NCI-H2196 treated with DMSO at 0.1 percent for 48 hours (cell line): Measurements from ENCODE around the gene EMX1.

Experiments used
- DNase-seq: peaks from one replicate; lab custom pipeline; 2025; ENCODE audit not compliant: unreplicated experiment; lab: John Stamatoyannopoulos, UW

Gene EMX1

DNA sequence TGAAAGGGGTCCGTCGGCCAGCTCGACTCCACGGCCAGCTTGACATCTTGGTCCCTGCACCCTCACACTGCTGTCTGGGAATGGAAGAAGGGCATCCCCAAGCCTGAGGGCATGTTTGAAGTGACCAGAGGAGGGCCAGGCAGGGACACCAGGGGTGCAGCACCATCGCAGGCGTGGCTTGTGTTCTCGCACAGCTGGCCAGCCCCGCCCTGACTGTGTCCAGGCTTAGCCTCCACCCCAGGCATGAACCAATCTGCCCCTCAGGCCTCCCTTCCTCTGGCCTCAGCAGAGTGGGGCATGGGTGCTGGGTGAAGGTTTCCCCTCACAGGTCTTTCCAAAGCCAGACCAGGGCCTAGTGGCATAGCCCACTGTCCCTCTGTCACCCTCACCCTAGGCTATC, 25.0 kb downstream of the EMX1 start:
- no peak for DNase-seq

DNA sequence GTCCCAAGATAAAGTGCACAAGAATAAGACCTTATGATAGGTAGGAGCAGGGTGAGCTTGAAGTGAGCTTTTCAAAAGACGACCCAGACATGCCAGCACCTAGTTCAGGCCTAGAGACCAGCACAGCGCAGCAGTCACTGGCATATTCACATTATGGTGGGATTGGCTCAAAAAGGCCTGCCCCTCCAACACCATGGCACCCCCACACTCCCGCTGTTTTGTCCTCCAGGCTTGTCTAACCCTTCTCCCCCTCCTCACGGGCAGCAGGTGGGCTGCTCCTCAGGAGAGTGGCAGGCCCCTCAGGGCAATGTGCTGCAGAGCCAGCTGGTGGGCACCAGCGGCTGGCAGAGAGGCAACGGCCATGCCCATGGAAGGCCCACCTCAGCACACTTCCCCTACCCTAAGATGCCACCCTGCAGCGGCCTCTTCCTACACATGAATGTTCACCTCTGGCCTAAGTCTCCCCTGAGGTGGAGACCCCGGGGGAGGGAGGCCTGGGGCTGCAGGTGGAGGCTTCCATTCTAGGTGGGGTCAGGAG, 25.6 kb downstream of the EMX1 start:
- DNase-seq: no peak

DNA sequence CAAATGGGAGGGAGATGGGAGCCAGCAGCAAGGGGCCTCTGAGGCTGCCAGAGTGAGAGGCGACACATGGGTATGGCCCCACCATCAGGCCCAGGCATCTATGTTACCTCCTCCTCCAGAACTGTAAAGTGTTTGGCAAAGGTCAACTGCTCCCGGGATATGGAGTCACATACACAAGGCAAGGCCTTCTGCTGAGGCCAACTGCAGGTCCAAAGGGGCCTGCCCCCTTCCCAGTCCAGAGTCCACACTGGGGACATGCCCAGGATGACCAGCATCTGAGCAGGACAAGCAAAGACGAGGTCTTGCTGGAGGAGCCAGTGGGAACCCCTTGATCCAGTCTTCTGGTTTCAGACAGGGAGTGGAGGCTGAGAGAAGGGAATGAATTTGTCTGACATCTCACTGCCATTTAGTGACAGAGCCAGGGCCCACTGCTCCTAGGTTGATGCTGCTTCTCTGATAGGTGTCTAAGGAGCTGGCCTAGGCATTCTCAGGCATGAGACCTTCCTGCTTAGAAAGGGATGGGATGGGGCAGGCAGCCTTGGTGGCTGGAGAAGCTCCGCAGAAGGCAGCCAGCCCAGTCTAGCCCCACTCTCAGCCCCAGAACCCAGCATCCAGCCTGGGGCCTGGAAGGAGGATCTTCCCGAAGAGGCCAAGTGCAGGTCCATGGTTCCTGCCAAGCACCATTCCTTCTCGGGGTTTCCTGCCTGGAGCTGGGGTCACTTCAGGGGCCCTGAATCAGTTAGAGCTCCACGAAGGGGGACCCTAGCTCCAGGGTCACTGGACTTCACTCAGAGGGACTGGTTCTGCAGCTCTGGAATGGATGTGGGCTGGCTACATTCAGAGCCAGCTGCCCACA, 26.4 kb downstream of the EMX1 start:
- no peak for DNase-seq

DNA sequence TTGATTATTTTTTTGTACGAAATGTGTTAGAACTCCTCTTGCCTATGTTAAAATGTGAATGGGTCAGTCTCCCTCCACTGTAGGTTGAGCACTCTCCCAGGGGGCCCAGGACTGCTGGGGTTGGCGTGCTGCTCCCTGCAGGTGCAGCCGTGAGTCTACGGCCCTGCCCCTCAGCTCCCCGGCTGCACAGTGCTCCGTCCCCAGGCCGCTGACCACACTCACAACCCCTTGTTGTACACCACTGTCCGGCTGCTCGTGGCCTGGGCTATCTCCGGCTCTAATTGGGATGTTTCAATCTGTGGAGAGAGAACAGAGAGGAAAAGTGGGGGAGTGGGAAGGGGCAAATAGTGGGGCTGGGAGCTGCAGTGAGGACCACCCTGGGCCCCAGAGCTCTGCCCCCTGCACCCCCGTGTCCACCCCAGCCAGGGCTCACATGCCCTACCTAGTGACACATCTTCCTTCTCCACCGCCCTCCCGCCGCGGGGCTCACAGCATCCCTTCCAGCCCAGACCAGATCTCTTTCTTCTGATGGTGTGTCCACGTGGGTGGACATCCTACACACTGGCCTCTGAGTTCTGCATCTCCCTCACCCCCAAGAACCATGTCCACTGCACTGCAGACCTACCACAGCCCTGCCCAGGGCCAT, 27.6 kb downstream of the EMX1 start:
- no peak for DNase-seq

DNA sequence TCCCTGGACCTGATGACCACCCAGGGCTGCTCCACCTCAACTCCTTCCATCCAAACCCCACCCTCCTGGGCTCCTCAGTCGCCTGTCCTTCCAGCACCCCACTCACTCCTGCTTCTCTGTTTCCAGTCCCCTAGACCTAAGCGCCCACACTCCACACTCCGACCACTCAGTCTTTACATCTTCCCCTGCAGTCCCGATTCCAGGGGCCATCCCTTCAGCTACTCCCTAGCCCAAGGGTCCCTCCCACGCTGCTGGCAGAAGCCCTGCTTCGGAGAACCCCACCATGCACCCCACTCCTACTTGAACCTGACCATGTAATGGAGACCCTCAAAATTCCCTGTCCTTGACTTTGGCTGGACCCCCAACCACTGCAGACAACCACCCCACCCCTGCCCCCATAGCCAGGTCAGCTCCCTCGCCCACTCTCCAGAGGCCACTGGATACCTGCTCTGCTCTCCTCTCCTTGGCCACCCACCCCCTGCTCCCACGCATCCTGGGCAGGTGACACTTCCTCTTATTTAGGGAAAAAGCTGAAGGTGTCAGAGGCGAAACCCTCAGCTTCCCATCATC, 28.2 kb downstream of the EMX1 start:
- DNase-seq: no peak

DNA sequence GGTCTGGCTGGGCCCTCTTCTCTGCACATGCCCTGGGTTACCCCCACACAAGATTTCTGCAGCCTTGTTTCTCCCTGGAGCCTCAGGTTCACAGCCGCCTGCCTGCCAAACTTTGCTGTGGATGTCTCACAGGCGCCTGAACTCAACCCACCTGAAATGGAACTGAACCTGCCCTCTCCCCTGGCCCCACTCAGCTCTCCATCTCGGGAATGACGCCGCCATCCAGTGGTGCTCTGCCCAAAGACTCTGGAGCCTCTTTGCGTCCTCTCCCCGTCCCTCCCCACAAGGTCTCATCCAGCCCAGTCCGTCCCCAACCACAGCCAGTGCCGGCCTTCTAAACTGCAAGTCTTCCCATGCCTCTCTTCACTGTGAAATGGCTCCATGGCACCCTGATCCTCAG, 29.1 kb downstream of the EMX1 start:
- no peak for DNase-seq

DNA sequence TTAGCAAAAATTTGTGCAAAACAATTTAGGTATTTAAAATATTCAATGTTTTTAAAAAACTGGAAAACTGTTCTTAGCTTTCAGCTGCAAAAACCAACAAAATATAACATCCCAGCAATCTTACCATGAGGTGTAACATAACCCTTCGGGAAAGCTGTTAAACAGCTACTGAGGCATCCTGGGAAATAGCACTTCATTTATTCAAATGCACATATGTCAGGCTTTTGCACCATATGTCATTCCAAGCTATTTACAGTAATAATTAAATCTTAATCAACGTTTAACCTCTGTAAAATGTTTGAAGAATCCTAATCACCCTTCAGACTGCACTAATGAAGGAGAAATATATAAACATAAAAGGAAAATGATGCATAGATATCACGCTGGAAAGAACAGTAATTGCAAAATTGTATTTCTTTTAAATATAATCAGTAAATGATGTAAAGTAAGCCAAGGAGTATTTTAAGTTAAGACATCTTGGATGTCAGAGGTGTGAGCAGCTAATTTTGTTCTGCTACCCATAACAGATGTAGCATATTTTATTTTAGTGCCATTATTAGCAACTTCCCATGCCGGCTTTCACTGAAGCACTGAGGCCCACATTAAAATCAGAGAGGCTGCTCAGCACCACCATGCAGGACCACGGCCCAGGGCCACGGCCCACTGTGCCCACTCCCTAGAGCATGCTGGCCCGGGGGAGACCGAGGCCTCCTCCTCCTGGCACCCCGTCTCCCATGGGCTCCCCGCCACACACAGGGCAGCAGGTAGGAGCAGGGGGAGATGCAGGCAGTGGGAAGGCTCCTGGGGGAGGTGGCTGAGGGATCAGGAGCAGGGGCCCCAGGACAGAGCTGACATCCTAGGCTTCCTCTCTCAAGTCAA, 30.9 kb downstream of the EMX1 start:
- no peak for DNase-seq

DNA sequence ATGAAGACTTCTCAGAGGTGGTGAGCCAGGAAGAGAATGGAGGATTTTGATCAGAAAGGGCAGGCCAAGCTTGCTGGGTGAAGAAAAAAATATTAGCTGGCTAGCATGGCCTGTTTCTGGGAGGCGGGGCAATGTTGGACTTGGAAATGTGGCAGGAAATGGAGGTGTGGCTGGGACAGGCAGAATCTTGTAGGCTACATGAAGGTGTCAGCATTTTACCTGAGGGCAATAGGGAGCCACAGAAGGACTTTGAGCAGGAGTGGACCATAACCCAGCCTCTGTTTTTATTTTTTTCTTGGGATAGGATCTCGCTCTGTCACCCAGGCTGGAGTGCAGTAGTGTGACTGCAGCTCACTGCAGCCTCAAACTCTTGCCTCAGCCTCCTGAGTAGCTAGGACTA, 31.7 kb downstream of the EMX1 start:
- DNase-seq: no peak

DNA sequence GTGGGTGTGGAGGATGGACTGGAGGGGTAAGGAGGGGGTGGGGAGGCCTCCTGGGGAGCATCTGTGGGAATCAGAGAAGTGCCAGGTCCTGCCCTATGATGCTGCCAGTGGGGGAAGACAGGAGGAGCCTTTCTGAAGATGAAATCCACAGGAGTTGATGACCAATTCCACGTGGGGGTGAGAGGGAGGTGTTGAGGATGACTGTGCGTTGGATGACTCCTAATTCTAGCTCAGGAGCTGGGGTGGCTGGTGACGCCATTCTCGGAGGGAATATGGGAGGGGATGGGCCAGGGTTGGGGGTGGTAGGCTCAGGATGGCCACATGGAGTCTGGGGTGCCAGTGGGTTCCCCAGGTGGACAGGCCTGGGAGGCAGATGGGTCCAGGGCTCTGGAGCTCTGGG, 32.3 kb downstream of the EMX1 start:
- no peak for DNase-seq

DNA sequence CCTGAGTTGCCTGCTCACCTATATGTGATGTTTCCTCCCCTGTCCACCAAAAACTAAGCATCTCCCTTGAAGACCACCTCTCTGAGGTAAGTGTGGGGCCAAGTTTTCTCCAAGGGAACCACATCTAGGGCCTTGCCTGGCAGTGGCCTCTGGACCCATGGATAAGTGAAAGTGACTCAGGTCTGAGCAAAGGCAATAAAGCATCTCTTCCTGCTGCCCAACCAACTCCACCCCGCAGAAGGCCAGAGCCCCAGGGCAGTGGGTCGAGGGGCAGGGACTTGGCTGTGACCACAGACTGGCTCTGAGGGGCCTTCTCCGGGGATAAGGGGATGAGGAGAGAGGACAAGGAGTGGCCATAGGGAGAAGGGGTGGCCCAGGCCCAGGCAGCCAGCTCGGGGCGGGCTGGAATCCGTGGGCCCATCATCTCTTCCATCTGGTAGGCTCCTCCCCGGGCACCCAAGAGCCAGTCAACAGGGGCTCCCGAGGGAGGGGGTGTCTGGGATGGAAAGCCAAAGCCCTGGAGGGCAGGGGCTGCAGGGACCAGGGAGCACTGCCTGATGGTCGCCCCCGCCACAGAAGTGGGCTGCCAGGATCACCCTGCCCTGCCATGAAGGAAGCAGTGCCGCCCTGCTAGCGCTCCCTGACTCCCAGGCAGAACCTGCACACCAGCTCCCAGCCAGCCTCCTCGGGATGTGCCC, 33.4 kb downstream of the EMX1 start:
- DNase-seq: no peak

DNA sequence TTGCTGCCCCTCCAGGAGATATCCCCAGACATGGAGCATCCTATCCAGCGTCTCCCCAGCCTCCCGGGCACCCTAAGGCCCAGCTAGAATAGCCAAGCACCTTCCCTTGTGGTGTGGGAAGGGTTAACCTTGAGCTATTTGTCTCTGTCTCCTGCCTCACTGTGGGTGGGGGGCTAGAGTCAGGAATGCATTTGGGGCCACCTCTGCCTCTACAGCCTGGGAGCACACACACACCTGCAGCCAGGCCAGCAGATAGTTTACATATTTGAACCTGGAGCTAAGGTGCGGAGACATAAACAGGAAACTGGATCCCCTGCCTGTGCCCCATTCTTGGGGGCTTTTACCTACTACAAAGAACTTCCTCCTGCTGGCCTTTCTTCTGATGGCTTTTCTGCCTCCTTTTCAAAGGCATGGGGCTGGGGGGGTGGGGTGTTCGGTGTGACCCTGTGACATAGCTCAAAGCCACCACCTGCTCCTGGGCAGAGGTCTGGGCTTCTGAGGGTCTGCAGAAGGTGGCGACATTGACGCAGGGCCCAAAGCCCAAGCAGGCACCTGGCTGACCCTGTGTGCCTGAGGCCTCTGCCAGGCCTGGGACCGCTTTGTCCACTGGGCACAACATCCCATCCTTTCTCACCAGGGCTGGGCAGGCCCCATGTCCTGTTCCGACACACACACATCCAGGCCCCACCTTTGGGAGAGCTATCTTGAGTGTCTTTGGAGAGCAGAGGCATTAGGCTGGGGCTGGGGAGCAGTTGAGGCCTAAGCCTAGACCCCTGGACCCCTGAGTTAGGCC, 34.2 kb downstream of the EMX1 start:
- DNase-seq: no peak

DNA sequence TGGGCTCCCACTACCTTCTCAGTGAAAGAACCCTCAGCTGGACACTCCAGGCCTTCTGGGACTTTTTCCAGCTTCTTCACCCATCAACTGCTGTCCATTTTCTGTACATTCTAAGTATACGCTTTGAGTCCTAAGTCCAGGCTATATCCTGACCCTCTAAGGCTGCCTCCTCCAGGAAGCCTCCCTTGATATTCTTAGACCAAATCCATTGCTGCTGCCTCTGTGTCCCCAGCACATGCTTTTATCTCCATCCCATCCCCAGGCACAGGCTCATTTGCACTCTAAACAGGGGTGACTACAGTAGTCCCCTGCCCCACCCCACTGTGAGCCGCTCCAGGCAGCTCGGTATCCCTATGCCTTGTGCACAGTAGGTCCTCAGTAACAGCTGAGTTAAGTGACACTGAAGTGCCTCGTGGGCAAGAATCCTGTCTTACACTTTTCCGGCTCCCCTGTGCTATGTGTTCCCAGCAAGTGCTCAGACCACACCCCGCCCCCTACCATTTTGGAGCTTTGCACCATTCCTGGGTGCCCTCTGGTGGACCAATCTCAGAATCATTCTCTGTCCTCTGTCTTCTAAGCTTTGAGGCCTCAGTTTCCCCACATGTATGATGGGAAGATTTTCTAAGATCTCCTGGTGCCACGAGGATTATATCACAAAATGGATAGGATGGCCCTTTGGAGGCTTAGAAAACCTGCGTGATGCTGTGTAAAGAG, 34.9 kb downstream of the EMX1 start:
- DNase-seq: no peak

DNA sequence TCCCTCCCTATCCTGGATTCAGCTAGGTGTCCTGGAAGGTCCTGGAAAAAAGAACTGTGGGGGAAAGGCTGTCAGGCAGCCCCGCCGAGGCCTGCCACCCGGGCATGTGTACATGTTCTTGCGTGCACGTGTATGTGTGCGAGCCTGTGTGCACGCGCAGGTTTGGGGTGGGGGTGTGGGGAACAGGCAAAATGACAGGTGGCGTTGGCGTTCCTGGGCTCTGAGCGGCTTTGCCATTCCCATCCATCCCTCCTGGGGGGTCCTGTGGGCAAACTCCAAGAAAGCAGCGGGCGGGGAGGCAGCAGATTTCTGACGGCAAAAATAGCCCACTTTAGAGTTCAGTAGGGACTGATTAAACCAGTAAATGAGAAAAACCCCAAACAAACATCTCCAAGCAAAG, 35.6 kb downstream of the EMX1 start:
- DNase-seq: no peak

DNA sequence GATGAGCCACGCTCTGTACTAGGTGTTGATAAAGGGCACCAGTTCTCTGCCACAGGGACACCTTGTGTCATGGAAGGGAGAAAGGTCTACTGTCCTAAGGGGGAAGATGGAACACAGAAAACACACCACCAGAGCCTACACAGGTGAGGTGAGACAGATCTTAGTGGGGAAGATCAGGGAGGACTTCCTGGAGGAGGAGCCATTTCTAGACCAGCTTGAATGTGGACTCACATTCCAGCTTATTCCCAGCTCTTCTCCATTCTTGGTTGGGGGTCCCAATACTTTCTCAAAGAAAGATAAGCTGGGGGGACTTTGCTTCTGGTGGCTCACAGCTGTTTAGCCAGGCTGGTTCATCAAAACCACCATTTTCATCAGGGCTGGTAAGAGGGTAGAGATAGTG, 36.2 kb downstream of the EMX1 start:
- no peak for DNase-seq

DNA sequence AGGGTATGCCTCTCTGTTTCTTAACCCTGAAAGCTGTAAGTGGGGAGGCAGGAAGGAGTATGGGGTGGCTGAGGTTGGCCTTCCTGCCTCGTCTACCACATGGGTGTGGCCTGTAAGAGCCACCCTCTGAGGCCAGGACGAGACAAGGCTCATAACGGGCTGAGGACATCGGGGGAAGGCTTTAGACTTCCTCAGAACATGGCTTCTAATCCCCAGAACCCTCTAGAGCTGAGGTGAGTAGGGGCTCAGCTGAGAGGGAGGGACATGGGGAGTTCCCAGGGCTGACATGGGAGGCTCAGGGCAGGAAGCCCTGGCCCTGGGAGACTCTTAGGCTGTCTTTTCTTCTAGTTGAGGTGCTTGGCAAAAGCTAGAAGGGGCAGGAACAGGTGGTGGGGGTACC, 36.7 kb downstream of the EMX1 start:
- no peak for DNase-seq

DNA sequence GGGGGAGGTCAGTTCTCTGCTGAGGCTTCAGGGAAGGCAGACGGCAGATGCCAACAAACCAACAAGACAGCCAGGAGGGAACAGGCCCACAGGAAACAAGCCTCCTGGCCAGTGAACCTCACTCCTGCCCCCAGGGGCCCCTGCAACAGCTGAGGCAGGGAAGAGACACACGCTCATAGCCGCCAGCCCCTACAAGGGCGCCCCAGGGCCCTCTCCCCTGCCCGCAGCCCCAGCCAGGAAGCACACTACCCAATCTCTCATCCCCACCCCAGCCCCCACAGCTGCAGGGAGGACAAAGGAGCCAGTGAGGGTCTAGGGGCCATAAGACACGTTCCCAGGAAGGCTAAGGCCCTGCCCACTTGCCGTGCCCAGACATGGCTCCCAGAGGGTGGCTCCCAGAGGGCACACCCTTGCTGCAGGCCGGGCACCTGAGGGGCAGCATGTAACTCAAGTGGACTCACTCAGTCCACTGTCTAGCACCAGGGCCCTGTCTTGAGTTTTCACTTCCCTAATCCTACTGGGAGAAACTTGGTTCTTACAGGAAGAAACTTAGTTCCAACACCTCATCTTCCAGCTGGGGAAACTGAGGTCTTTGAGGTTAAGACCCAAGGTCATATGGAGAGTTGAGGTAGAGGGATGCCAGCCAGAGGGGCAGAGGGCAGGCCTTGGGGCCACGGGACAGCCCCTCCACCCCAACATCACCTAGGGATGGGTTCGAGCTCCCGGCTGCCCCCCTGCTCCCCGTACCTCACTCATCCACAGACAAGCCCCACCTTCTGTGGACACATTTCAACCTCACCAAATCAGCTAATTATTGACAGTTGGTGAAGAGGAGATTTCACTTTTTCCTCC, 37.3 kb downstream of the EMX1 start:
- DNase-seq: no peak

DNA sequence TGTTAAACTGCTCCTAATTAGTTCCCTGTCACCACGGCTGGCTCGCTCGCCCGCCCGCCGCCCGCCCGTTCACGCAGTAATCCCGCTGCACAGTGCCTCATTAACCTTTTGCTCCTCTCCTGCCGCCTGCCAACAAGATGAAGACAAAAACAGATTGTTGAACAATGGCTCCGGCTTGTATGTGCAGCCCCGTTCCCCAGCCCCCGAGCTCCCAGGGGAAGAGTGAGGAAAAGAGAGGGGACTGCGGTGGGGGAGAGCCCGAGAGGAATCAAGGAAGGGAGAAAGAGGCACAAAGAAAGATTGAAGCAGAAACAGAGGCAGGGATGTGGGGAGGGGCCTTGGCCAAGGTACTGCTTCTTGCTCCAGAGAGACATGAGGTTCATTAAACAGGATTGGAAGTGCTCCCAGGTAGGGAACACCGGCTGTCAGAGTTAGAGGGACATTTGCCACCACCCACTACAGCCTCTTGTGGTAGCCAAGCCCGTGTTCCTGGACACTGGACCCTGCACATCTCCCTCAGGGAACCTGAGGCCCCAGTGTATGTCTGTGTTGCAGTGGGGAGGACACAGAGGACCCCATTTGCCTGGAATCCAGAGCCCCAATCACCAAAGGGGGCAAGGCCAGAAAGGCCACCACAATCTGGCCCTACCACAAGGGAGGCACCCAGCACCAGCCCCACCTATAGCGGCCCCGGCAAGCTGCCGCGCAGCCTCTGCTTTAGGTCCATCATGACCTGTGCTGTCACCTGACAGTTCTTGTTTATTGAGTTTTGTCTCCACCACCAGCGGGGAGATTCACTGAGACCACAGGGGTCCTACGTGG, 38.1 kb downstream of the EMX1 start:
- no peak for DNase-seq
